ENCODE data around the gene PIRT. TPM values are rescaled to one million over a fixed set of nuclear protein-coding genes. Genes with fewer than 3 reads are reported as not detected.

Gene PIRT
- total and polyA plus RNA-seq, 10 donors = 0.02 TPM; not detected in 9

- H3K4me3 ChIP-seq = no peak overlapping the region
- intact Hi-C loops (cut with DNase I; ENCODE audit: low total_unique reads) = no loop called here
- TF ChIP-seq POLR2AphosphoS5 (IDR thresholded peaks at IDR 0.05) (no peak), POLR2A (IDR thresholded peaks at IDR 0.05) (no peak)
- TF ChIP-seq, protein P1, sequence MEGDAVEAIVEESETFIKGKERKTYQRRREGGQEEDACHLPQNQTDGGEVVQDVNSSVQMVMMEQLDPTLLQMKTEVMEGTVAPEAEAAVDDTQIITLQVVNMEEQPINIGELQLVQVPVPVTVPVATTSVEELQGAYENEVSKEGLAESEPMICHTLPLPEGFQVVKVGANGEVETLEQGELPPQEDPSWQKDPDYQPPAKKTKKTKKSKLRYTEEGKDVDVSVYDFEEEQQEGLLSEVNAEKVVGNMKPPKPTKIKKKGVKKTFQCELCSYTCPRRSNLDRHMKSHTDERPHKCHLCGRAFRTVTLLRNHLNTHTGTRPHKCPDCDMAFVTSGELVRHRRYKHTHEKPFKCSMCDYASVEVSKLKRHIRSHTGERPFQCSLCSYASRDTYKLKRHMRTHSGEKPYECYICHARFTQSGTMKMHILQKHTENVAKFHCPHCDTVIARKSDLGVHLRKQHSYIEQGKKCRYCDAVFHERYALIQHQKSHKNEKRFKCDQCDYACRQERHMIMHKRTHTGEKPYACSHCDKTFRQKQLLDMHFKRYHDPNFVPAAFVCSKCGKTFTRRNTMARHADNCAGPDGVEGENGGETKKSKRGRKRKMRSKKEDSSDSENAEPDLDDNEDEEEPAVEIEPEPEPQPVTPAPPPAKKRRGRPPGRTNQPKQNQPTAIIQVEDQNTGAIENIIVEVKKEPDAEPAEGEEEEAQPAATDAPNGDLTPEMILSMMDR (IDR thresholded peaks at IDR 0.05 in 8 of 11, conservative IDR thresholded peaks at IDR 0.05 in 3 of 11) = no peak
- 67 to 84% (median 76%) methylated on average over 2 of the region's 2 CpGs for WGBS, 5 donors
- no peaks in the 10 kb centered on the region for H3K27me3 ChIP-seq (replicated peaks in 1 of 7)
- peaks cover 0 to 18% (median 10%) of the 10 kb centered on the region in 8 donors for H3K9me3 ChIP-seq
- no peaks in the 10 kb centered on the region for H3K36me3 ChIP-seq
- H3K27ac ChIP-seq = no peak overlapping the region
- peaks cover 0 to 8% (median 0%) of the 10 kb centered on the region in 6 donors for H3K4me1 ChIP-seq
- DNase-seq = no peak
Observed at GRCh38 chr17:10773391-10773790, 64.5 kb downstream of the PIRT start.

Small RNA genes within 50 kb of the gene (small RNA-seq; reads per million reads assigned to genes)
- gene AC015908.2 (0 reads per million in 4 donors), gene RNU6-1065P (0 reads per million in 4 donors), gene TMEM238L (0 reads per million in 4 donors)

Other genes with a start within 250 kb of the PIRT start
- gene MYH3, start 180.8 kb downstream of the PIRT start, total RNA-seq = 1 to 10 TPM; 2.2 to 6.0 (median 3.1) TPM
- 1 to 10 TPM; 4.9 to 9.0 (median 8.0) TPM for gene MYH3, start 180.8 kb downstream of the PIRT start, polyA plus RNA-seq
- 10 to 100 TPM; 10.8 to 31.1 (median 22.4) TPM for gene SCO1, start 140.6 kb downstream of the PIRT start, total RNA-seq
- 1 to 10 TPM; 5.4 to 10.0 (median 8.3) TPM for gene SCO1, start 140.6 kb downstream of the PIRT start, polyA plus RNA-seq
- 10 to 100 TPM; 11.5 to 36.0 (median 16.8) TPM for gene ADPRM, start 140.5 kb downstream of the PIRT start, total RNA-seq
- 10 to 100 TPM; 14.5 to 23.3 (median 14.8) TPM for gene ADPRM, start 140.5 kb downstream of the PIRT start, polyA plus RNA-seq
- gene TMEM220, start 108.1 kb downstream of the PIRT start, total RNA-seq = 10 to 100 TPM in 2 of 7 donors, 1 to 10 TPM in 5; 4.0 to 12.1 (median 6.1) TPM
- gene TMEM220, start 108.1 kb downstream of the PIRT start, polyA plus RNA-seq = 1 to 10 TPM; 3.6 to 4.4 (median 4.3) TPM
- gene TMEM238L, start 34.0 kb downstream of the PIRT start, total RNA-seq = not detected
- gene TMEM238L, start 34.0 kb downstream of the PIRT start, polyA plus RNA-seq = not detected

Measured in spleen (tissue), 11 donors.